Endodermal cell (in vitro differentiated cells): ENCODE data around the gene TPSAB1. TPM values are rescaled to one million over a fixed set of nuclear protein-coding genes. Genes with fewer than 3 reads are reported as not detected.

ENCODE experiments used
- DNase-seq: peaks from one replicate; pipeline ENCODE4 v3.0.0-alpha.2; 2017
- H3K27ac ChIP-seq: 2 replicates; pipeline ENCODE4 v1.5.1; 2013; ENCODE audit warnings: mild to moderate bottlenecking, low read depth, low read length, moderate library complexity
- H3K27me3 ChIP-seq: 2 replicates; pipeline ENCODE4 v1.6.1; 2013; ENCODE audit warnings: mild to moderate bottlenecking, low read length, moderate library complexity; ENCODE audit not compliant: insufficient read depth, control insufficient read depth, poor library complexity, severe bottlenecking
- H3K36me3 ChIP-seq: 2 replicates; pipeline ENCODE4 v1.7.0; 2013; ENCODE audit warnings: mild to moderate bottlenecking, low read length, moderate library complexity; ENCODE audit not compliant: control insufficient read depth, insufficient read depth
- H3K4me1 ChIP-seq: one replicate; pipeline ENCODE4 v1.7.0; 2013; ENCODE audit warnings: low read length; ENCODE audit not compliant: control insufficient read depth, insufficient read depth
- H3K4me3 ChIP-seq: 2 replicates; pipeline ENCODE4 v1.5.1; 2013; ENCODE audit warnings: mild to moderate bottlenecking, low read length, moderate library complexity
- H3K9ac ChIP-seq: 2 replicates; pipeline ENCODE4 v1.6.1; 2013; ENCODE audit warnings: mild to moderate bottlenecking, low read length, moderate library complexity; ENCODE audit not compliant: poor library complexity, severe bottlenecking; ENCODE audit errors: extremely low read depth
- H3K9me3 ChIP-seq: 2 replicates; pipeline ENCODE4 v1.6.1; 2013; ENCODE audit warnings: mild to moderate bottlenecking, low read length, moderate library complexity; ENCODE audit not compliant: control insufficient read depth
- H3K27ac Mint-ChIP-seq: 2 replicates; pipeline ENCODE4 v1.8.0; 2020; ENCODE audit warnings: mixed read lengths
- H3K27me3 Mint-ChIP-seq: 2 replicates; pipeline ENCODE4 v1.8.0; 2021; ENCODE audit warnings: mild to moderate bottlenecking, mixed read lengths; ENCODE audit not compliant: insufficient read depth
- H3K36me3 Mint-ChIP-seq: 2 replicates; pipeline ENCODE4 v1.8.0; 2020; ENCODE audit warnings: low read depth, mixed read lengths
- H3K4me1 Mint-ChIP-seq: 2 replicates; pipeline ENCODE4 v1.8.0; 2020; ENCODE audit warnings: mixed read lengths
- H3K4me3 Mint-ChIP-seq: 2 replicates; pipeline ENCODE4 v1.8.0; 2020; ENCODE audit warnings: mild to moderate bottlenecking, moderate library complexity, mixed read lengths
- H3K9me3 Mint-ChIP-seq: 2 replicates; pipeline ENCODE4 v1.8.0; 2020; ENCODE audit warnings: mild to moderate bottlenecking, mixed read lengths
- WGBS, 2 experiments: methylation state at CpG; one replicate each; pipeline versions ENCODE4 v1.1.5 to v1.1.7; 2013; ENCODE audit warnings: missing lambda C conversion rate in 2 of 2, mixed read lengths in 1 of 2; ENCODE audit not compliant: insufficient coverage in 1 of 2, insufficient read length in 1 of 2; 5-methylcytosine and 5-hydroxymethylcytosine counted together
- total RNA-seq, 2 donors: library from RNA; stranded (reverse); fragmentation: NEBNext Ultra II Directional in 1 of 2; extraction: Animal tissue kit (Norgen Biotek cat#: 25700) in 1 of 2; gene quantifications; 2 replicates in 1 of 2; 3 replicates in 1 of 2; pipeline ENCODE4 v1.2.1, GENCODE V29; 2021
- TF ChIP-seq, protein P1 (sequence below): fragments of 200-600 bp; sonication (generic); conservative IDR thresholded peaks from 2 replicates; pipeline ENCODE4 v1.5.0; 2021; ENCODE audit warnings: antibody characterized with exemption, mild to moderate bottlenecking

TPSAB1 gene
- total RNA-seq, 2 donors from 2014 or later: not detected

DNA sequence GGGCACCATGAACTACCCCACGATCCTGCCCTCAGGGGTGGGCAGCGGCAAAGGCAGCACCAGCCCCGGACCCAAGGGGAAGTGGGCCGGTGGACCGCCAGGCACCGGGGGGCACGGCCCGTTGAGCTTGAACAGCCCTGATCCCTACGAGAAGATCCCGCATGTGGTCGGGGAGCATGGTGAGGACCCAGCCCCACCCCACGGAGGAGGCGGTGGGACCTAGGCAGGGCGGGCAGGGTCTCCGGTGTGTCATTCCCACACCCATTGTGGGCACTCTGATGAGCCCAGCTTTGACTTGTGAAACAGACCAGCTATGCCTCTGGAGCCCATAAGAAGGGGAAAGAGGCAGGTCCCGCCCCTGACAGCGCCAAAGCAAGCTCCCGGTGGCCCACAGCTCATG, 38.2 kb upstream of the TPSAB1 start:
- H3K27ac Mint-ChIP-seq: no peak overlapping the region
- no peaks in the 10 kb centered on the region for H3K9me3 ChIP-seq
- H3K4me3 Mint-ChIP-seq: no peak overlapping the region
- no peak overlapping the region for H3K27ac ChIP-seq
- H3K36me3 ChIP-seq: peaks cover 4% of the 10 kb centered on the region
- no peaks in the 10 kb centered on the region for H3K4me1 ChIP-seq
- H3K27me3 Mint-ChIP-seq: no peaks in the 10 kb centered on the region
- 92 to 94% methylated on average over 5 to 18 of the region's 18 CpGs for WGBS, 2 experiments
- no peaks in the 10 kb centered on the region for H3K4me1 Mint-ChIP-seq
- H3K36me3 Mint-ChIP-seq: peaks cover 19% of the 10 kb centered on the region
- no peak overlapping the region for H3K9ac ChIP-seq
- no peaks in the 10 kb centered on the region for H3K9me3 Mint-ChIP-seq
- no peak for DNase-seq
- TF ChIP-seq, protein P1, sequence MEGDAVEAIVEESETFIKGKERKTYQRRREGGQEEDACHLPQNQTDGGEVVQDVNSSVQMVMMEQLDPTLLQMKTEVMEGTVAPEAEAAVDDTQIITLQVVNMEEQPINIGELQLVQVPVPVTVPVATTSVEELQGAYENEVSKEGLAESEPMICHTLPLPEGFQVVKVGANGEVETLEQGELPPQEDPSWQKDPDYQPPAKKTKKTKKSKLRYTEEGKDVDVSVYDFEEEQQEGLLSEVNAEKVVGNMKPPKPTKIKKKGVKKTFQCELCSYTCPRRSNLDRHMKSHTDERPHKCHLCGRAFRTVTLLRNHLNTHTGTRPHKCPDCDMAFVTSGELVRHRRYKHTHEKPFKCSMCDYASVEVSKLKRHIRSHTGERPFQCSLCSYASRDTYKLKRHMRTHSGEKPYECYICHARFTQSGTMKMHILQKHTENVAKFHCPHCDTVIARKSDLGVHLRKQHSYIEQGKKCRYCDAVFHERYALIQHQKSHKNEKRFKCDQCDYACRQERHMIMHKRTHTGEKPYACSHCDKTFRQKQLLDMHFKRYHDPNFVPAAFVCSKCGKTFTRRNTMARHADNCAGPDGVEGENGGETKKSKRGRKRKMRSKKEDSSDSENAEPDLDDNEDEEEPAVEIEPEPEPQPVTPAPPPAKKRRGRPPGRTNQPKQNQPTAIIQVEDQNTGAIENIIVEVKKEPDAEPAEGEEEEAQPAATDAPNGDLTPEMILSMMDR: no peak
- H3K27me3 ChIP-seq: no peaks in the 10 kb centered on the region
- H3K4me3 ChIP-seq: no peak overlapping the region

DNA sequence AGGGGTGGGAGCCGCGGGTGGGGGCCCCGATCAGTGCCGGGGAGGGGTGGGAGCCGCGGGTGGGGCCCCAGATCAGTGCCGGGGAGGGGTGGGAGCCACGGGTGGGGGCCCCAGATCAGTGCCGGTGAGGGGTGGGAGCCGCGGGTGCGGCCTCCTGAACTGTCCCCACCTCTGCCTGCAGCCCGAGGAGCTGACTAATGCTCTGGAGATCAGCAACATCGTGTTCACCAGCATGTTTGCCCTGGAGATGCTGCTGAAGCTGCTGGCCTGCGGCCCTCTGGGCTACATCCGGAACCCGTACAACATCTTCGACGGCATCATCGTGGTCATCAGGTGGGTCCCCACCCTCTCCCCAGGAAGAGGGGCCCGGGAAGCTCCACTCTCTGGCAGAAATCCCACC, 35.6 kb upstream of the TPSAB1 start:
- no peaks in the 10 kb centered on the region for H3K27me3 Mint-ChIP-seq
- no peak overlapping the region for H3K27ac Mint-ChIP-seq
- H3K9me3 ChIP-seq: no peaks in the 10 kb centered on the region
- DNase-seq: no peak
- no peaks in the 10 kb centered on the region for H3K4me1 Mint-ChIP-seq
- no peak overlapping the region for H3K27ac ChIP-seq
- no peak overlapping the region for H3K4me3 Mint-ChIP-seq
- H3K9me3 Mint-ChIP-seq: no peaks in the 10 kb centered on the region
- no peak overlapping the region for H3K4me3 ChIP-seq
- H3K36me3 Mint-ChIP-seq: peaks cover 24% of the 10 kb centered on the region
- 95 to 97% methylated on average over 12 to 15 of the region's 21 CpGs for WGBS, 2 experiments
- peaks cover 7% of the 10 kb centered on the region for H3K36me3 ChIP-seq
- H3K4me1 ChIP-seq: no peaks in the 10 kb centered on the region
- no peak overlapping the region for H3K9ac ChIP-seq
- no peaks in the 10 kb centered on the region for H3K27me3 ChIP-seq
- TF ChIP-seq, protein P1: no peak

DNA sequence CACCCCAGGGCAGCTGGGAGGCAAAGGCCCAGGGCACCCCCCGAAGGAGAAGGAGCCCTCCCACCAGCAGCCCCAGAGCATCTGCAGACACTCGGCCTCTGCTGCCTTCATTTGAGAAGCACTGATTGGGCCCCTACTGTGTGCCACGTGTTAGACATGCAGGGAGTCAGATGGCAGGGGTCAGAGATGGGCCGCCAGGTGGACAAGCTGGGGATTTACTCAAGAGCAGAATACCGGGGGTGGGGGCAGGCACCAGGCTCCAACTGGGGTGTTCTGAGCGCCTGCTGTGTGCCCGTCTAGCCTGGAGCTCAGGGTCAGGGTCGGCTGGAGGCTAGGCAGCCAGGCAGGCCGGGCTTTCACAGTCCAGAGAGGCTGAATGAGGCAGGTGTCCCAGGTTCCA, 34.2 kb upstream of the TPSAB1 start:
- TF ChIP-seq, protein P1: peak; percentile 32
- H3K36me3 Mint-ChIP-seq: peaks cover 22% of the 10 kb centered on the region

More for the DNA sequence above, 34.2 kb upstream of the TPSAB1 start:
- Mint-ChIP-seq H3K27ac (no peak overlapping the region), H3K4me3 (no peak overlapping the region), H3K9me3 (no peaks in the 10 kb centered on the region), H3K4me1 (no peaks in the 10 kb centered on the region), H3K27me3 (no peaks in the 10 kb centered on the region)
- Histone ChIP-seq H3K36me3 (peaks cover 7% of the 10 kb centered on the region), H3K4me1 (no peaks in the 10 kb centered on the region), H3K27ac (no peak overlapping the region), H3K9ac (no peak overlapping the region), H3K27me3 (no peaks in the 10 kb centered on the region), H3K9me3 (no peaks in the 10 kb centered on the region), H3K4me3 (no peak overlapping the region)
- 86 to 88% methylated on average over 8 to 9 of the region's 9 CpGs for WGBS, 2 experiments
- peak; percentile 66 for DNase-seq
